Measurements from ENCODE around the gene INSR. TPM values are rescaled to one million over a fixed set of nuclear protein-coding genes. Genes with fewer than 3 reads are reported as not detected.

Gene INSR
- polyA plus RNA-seq, 2 of the 4 experiments (the other 2 are of a cell fraction), result 1.8 to 3.3 TPM

DNA sequence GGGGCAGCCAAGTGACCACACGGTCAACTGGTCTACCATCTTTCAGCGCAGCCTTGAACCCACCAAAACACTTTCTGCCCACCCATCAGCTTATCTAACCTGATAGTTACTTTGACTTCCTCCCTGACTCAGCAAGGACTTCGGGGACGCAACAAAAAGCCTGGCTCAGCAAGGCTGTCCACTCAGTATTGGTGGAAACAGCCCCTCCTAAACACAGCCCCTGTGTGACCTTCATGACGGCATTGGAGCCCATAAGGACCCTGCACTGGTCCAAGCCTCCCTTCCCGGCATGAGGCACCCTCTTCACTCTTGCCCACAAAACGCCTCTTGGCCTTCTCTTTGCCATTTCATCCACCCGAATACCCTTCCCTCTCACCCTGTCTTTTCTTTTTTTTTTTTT, 39.1 kb downstream of the INSR start:
- no peak overlapping the region for H3K4me2 ChIP-seq
- H3K4me3 ChIP-seq, result no peak overlapping the region
- ATAC-seq (no peak), DNase-seq (ENCODE audit: low read depth in 1 of 2, low spot score in 1 of 2) (no peak), FAIRE-seq (no peak)
- CTCF ChIA-PET, result no interaction called here
- POLR2A ChIA-PET, result no interaction called here
- TF ChIP-seq, protein P1, sequence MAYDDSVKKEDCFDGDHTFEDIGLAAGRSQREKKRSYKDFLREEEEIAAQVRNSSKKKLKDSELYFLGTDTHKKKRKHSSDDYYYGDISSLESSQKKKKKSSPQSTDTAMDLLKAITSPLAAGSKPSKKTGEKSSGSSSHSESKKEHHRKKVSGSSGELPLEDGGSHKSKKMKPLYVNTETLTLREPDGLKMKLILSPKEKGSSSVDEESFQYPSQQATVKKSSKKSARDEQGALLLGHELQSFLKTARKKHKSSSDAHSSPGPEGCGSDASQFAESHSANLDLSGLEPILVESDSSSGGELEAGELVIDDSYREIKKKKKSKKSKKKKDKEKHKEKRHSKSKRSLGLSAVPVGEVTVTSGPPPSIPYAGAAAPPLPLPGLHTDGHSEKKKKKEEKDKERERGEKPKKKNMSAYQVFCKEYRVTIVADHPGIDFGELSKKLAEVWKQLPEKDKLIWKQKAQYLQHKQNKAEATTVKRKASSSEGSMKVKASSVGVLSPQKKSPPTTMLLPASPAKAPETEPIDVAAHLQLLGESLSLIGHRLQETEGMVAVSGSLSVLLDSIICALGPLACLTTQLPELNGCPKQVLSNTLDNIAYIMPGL (CRISPR knock-in tag; IDR thresholded peaks at IDR 0.05; ENCODE audit: borderline replicate concordance), result no peak
- TF ChIP-seq EHF (CRISPR knock-in tag; IDR thresholded peaks at IDR 0.05), result no peak
- TF ChIP-seq, protein P2, sequence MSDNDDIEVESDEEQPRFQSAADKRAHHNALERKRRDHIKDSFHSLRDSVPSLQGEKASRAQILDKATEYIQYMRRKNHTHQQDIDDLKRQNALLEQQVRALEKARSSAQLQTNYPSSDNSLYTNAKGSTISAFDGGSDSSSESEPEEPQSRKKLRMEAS (IDR thresholded peaks at IDR 0.05), result no peak
- no peak for TF ChIP-seq FOSL2 (IDR thresholded peaks at IDR 0.05)
- no peak for TF ChIP-seq FOSL2 (CRISPR knock-in tag; IDR thresholded peaks at IDR 0.05)
- no peak for TF ChIP-seq CHD4 (IDR thresholded peaks at IDR 0.05; ENCODE audit: borderline replicate concordance)
- no peak for TF ChIP-seq SMC3 (IDR thresholded peaks at IDR 0.05)
- TF ChIP-seq RAD21 (conservative IDR thresholded peaks at IDR 0.05 in 1 of 2, IDR thresholded peaks at IDR 0.05 in 1 of 2), result no peak
- no peak for TF ChIP-seq HOXB5 (CRISPR knock-in tag; IDR thresholded peaks at IDR 0.05)
- TF ChIP-seq RNF2 (IDR thresholded peaks at IDR 0.05; ENCODE audit: borderline replicate concordance, low read depth), result no peak
- TF ChIP-seq MAZ (IDR thresholded peaks at IDR 0.05; ENCODE audit: borderline replicate concordance, low read depth, low read length), result no peak
- TF ChIP-seq HOXB13 (CRISPR knock-in tag; IDR thresholded peaks at IDR 0.05; ENCODE audit: low read depth), result no peak
- no peak for TF ChIP-seq CBX8 (IDR thresholded peaks at IDR 0.05)
- TF ChIP-seq KDM1A (IDR thresholded peaks at IDR 0.05; ENCODE audit: low read depth), result no peak
- TF ChIP-seq, protein P3, sequence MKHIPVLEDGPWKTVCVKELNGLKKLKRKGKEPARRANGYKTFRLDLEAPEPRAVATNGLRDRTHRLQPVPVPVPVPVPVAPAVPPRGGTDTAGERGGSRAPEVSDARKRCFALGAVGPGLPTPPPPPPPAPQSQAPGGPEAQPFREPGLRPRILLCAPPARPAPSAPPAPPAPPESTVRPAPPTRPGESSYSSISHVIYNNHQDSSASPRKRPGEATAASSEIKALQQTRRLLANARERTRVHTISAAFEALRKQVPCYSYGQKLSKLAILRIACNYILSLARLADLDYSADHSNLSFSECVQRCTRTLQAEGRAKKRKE (CRISPR knock-in tag; IDR thresholded peaks at IDR 0.05; ENCODE audit: low read depth), result no peak
- no peaks in the 10 kb centered on the region for H3K9me3 ChIP-seq
- WGBS (ENCODE audit: missing lambda C conversion rate), result 84% methylated on average over 8 of the region's 8 CpGs
- H3K4me1 ChIP-seq, result no peaks in the 10 kb centered on the region
- H3K27ac ChIP-seq, result no peak overlapping the region

DNA sequence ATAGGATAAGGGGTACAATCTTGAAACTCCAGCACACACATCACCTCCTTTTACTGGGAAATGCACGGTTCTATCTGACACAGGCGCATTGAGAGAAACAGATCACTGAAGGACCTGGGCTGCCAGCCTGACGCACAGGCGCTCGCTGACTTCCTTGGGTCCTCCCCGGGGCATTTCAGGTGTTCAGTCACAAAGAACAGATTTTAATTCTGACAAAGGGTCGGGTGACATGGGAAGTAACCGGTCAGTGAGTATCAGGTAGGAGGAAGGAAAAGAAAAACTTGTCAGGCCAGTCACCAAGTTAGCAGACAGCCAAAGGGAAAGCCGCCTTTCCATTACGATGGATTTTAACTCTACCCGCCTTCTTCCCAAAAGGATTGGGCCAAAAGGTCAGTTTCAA, 39.6 kb downstream of the INSR start:
- DNase-seq (ENCODE audit: low read depth in 1 of 2, low spot score in 1 of 2), result no peak
- no peaks in the 10 kb centered on the region for H3K4me1 ChIP-seq
- FAIRE-seq, result no peak
- TF ChIP-seq RCOR1 (IDR thresholded peaks at IDR 0.05; ENCODE audit: low read depth, low read length) (no peak), FOSL2 (IDR thresholded peaks at IDR 0.05) (no peak), FOSL2 (CRISPR knock-in tag; IDR thresholded peaks at IDR 0.05) (no peak), CHD4 (IDR thresholded peaks at IDR 0.05; ENCODE audit: borderline replicate concordance) (no peak)
- TF ChIP-seq, protein P4, sequence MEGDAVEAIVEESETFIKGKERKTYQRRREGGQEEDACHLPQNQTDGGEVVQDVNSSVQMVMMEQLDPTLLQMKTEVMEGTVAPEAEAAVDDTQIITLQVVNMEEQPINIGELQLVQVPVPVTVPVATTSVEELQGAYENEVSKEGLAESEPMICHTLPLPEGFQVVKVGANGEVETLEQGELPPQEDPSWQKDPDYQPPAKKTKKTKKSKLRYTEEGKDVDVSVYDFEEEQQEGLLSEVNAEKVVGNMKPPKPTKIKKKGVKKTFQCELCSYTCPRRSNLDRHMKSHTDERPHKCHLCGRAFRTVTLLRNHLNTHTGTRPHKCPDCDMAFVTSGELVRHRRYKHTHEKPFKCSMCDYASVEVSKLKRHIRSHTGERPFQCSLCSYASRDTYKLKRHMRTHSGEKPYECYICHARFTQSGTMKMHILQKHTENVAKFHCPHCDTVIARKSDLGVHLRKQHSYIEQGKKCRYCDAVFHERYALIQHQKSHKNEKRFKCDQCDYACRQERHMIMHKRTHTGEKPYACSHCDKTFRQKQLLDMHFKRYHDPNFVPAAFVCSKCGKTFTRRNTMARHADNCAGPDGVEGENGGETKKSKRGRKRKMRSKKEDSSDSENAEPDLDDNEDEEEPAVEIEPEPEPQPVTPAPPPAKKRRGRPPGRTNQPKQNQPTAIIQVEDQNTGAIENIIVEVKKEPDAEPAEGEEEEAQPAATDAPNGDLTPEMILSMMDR (IDR thresholded peaks at IDR 0.05), result no peak
- H3K4me2 ChIP-seq, result no peak overlapping the region
- POLR2A ChIA-PET, result no interaction called here
- H3K4me3 ChIP-seq, result no peak overlapping the region
- no peak for ATAC-seq
- 82% methylated on average over 11 of the region's 11 CpGs for WGBS (ENCODE audit: missing lambda C conversion rate)
- H3K9me3 ChIP-seq, result no peaks in the 10 kb centered on the region
- H3K27ac ChIP-seq, result no peak overlapping the region
- CTCF ChIA-PET, result no interaction called here

DNA sequence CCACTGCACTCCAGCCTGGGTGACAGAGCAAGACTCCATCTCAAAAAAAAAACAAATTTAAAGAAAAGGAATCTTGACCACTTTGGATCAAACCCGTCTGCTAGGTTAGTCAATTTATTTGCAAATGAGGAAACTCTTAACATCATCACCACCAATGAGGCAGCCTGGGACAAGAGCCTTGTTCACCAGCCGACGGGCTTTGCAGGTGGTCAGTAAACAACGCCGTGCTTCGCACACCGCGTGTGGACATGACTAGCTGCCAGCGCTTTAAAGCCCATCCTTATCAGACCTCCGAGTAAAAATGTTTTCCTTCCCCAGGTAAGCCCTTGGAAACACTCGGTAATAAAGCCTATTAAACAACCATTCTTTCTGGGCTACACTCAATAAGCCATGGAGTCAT, 41.9 kb downstream of the INSR start:
- Histone ChIP-seq H3K4me2 (no peak overlapping the region), H3K4me1 (no peaks in the 10 kb centered on the region), H3K27ac (no peak overlapping the region), H3K4me3 (no peak overlapping the region), H3K9me3 (no peaks in the 10 kb centered on the region)
- CTCF ChIA-PET, result no interaction called here
- no peak for ATAC-seq
- WGBS (ENCODE audit: missing lambda C conversion rate), result 89% methylated on average over 11 of the region's 11 CpGs
- POLR2A ChIA-PET, result no interaction called here
- FAIRE-seq, result no peak
- no peak for DNase-seq (ENCODE audit: low read depth in 1 of 2, low spot score in 1 of 2)
- TF ChIP-seq, protein P5, sequence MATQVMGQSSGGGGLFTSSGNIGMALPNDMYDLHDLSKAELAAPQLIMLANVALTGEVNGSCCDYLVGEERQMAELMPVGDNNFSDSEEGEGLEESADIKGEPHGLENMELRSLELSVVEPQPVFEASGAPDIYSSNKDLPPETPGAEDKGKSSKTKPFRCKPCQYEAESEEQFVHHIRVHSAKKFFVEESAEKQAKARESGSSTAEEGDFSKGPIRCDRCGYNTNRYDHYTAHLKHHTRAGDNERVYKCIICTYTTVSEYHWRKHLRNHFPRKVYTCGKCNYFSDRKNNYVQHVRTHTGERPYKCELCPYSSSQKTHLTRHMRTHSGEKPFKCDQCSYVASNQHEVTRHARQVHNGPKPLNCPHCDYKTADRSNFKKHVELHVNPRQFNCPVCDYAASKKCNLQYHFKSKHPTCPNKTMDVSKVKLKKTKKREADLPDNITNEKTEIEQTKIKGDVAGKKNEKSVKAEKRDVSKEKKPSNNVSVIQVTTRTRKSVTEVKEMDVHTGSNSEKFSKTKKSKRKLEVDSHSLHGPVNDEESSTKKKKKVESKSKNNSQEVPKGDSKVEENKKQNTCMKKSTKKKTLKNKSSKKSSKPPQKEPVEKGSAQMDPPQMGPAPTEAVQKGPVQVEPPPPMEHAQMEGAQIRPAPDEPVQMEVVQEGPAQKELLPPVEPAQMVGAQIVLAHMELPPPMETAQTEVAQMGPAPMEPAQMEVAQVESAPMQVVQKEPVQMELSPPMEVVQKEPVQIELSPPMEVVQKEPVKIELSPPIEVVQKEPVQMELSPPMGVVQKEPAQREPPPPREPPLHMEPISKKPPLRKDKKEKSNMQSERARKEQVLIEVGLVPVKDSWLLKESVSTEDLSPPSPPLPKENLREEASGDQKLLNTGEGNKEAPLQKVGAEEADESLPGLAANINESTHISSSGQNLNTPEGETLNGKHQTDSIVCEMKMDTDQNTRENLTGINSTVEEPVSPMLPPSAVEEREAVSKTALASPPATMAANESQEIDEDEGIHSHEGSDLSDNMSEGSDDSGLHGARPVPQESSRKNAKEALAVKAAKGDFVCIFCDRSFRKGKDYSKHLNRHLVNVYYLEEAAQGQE (IDR thresholded peaks at IDR 0.05), result no peak
- TF ChIP-seq, protein P6, sequence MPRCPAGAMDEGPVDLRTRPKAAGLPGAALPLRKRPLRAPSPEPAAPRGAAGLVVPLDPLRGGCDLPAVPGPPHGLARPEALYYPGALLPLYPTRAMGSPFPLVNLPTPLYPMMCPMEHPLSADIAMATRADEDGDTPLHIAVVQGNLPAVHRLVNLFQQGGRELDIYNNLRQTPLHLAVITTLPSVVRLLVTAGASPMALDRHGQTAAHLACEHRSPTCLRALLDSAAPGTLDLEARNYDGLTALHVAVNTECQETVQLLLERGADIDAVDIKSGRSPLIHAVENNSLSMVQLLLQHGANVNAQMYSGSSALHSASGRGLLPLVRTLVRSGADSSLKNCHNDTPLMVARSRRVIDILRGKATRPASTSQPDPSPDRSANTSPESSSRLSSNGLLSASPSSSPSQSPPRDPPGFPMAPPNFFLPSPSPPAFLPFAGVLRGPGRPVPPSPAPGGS (IDR thresholded peaks at IDR 0.05), result no peak
- TF ChIP-seq RNF2 (IDR thresholded peaks at IDR 0.05; ENCODE audit: borderline replicate concordance, low read depth), result no peak
- TF ChIP-seq ZSCAN20 (CRISPR knock-in tag; IDR thresholded peaks at IDR 0.05), result no peak
- TF ChIP-seq RCOR1 (IDR thresholded peaks at IDR 0.05; ENCODE audit: low read depth, low read length), result no peak
- TF ChIP-seq HEYL (CRISPR knock-in tag; IDR thresholded peaks at IDR 0.05), result no peak
- TF ChIP-seq, protein P7, sequence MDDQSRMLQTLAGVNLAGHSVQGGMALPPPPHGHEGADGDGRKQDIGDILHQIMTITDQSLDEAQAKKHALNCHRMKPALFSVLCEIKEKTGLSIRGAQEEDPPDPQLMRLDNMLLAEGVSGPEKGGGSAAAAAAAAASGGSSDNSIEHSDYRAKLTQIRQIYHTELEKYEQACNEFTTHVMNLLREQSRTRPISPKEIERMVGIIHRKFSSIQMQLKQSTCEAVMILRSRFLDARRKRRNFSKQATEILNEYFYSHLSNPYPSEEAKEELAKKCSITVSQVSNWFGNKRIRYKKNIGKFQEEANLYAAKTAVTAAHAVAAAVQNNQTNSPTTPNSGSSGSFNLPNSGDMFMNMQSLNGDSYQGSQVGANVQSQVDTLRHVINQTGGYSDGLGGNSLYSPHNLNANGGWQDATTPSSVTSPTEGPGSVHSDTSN (IDR thresholded peaks at IDR 0.05), result no peak
- no peak for TF ChIP-seq TP53 (CRISPR knock-in tag; IDR thresholded peaks at IDR 0.05)

Data from A549 (cell line).